Lower leg skin (tissue), 3 donors: Measurements from ENCODE around the gene CDCA4.

Experiments used
- CTCF ChIP-seq, 3 donors: fragments of 450-650 bp; IDR thresholded peaks; one replicate each; pipeline ENCODE4 v1.5.1; 2016; ENCODE audit warnings: antibody characterized with exemption in 3 of 3, mild to moderate bottlenecking in 3 of 3, moderate library complexity in 2 of 3
- POLR2A ChIP-seq, 2 donors: fragments of 450-650 bp; IDR thresholded peaks; one replicate each; pipeline ENCODE4 v1.6.1; 2016 to 2017; ENCODE audit warnings: antibody characterized with exemption in 2 of 2, mild to moderate bottlenecking in 1 of 2, moderate library complexity in 1 of 2

GRCh38 chr14:104972301-104973134, 48.4 kb downstream of the CDCA4 start:
- TF ChIP-seq POLR2A (IDR thresholded peaks at IDR 0.05) (no peak), CTCF (IDR thresholded peaks at IDR 0.05) (no peak)
